Measurements from ENCODE around the gene MRPL38. TPM values are rescaled to one million over a fixed set of nuclear protein-coding genes. Genes with fewer than 3 reads are reported as not detected.
"Not testable (repeated sequence)": the region's sequence is repeated elsewhere in the genome, so short reads cannot be mapped to it uniquely, and the experiment has no call there.

MRPL38 gene
- total and polyA plus RNA-seq, 8 donors, result 40.6 to 95.8 (median 53.8) TPM

DNA sequence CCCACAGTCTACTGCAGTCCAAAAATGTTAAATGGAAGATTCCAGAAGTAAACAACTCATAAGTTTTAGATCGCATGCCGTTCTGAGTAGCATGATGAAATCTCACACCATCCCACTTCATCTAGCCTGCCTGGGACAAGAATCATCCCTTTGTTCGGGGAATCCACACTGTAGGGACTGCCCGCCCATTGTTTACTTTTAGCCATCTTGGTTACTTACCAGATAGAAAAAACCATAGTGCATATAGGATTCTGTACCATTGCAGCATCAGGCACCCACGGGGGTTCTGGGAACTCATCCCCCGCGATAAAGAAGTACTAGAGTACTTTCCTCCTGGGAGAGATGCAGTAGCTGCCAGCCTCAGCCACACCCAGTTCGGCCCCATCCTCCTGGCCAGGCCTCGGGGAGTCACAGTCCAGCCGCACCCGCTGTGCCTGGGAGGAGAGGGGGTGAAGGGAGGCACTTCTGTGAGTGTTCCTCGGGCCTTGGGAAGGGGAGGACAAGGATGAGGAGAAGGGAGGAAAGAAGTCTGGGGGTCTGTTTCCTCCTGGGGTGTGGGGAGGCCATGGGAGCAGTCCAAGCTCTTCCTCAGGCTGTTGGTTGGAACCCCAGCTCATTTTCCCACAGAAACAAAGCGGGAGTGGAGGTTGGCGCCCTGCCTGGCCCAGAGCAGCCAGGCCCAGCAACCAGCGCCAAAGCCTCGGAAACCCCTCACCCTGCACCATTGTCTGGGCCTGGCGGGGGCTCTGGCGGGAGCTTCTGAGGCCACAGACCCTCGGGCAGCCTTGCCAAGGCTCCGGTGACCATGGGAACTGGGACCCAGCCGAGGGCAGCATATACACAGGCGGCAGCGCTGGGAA is 35.2 kb downstream of the MRPL38 start:
- FAIRE-seq (no peak), DNase-seq (no peak), ATAC-seq (peak in 1 of 4 donors; percentile 8)
- peaks cover 0 to 11% (median 9%) of the 10 kb centered on the region in 3 donors for H3K4me1 ChIP-seq
- no peaks in the 10 kb centered on the region for H3K9me3 ChIP-seq
- intact Hi-C loops (cut with DNase I), result no loop called here
- no peaks in the 10 kb centered on the region for H3K36me3 ChIP-seq
- TF ChIP-seq, protein P1, sequence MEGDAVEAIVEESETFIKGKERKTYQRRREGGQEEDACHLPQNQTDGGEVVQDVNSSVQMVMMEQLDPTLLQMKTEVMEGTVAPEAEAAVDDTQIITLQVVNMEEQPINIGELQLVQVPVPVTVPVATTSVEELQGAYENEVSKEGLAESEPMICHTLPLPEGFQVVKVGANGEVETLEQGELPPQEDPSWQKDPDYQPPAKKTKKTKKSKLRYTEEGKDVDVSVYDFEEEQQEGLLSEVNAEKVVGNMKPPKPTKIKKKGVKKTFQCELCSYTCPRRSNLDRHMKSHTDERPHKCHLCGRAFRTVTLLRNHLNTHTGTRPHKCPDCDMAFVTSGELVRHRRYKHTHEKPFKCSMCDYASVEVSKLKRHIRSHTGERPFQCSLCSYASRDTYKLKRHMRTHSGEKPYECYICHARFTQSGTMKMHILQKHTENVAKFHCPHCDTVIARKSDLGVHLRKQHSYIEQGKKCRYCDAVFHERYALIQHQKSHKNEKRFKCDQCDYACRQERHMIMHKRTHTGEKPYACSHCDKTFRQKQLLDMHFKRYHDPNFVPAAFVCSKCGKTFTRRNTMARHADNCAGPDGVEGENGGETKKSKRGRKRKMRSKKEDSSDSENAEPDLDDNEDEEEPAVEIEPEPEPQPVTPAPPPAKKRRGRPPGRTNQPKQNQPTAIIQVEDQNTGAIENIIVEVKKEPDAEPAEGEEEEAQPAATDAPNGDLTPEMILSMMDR (IDR thresholded peaks at IDR 0.05), result no peak
- H3K4me3 ChIP-seq, result no peak overlapping the region
- peak overlapping the region in 1 of 4 donors; percentile 9 for H3K27ac ChIP-seq
- no peaks in the 10 kb centered on the region for H3K27me3 ChIP-seq
- 70 to 71% methylated on average over 23 of the region's 23 CpGs for WGBS, 2 donors

DNA sequence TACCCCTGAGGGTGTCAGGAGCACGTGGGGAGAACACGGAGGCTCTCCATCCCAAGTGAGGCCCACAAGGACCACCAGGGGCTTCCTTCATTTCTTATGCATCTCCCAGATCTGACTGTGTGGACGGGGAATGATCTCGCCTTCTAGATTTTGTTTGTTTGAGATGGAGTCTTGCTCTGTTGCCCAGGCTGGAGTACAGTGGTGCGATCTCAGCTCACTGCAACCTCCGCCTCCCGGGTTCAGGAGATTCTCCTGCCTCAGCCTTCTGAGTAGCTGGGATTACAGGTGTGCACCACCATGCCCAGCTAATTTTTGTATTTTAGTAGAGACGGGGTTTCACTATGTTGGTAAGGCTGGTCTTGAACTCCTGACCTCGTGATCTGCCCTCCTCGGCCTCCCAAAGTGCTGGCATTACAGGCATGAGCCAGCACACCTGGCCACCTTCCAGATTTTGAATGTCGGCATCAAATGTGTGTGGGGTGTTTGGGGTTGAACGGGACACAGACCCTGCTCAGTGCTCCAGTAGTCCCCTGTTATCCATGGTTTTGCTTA is 35.9 kb downstream of the MRPL38 start:
- H3K9me3 ChIP-seq; ATAC-seq; FAIRE-seq; H3K27ac ChIP-seq; intact Hi-C loops (cut with DNase I); DNase-seq; H3K4me3 ChIP-seq; H3K27me3 ChIP-seq; H3K36me3 ChIP-seq: not testable (repeated sequence)
- WGBS, 2 donors, result 81 to 84% methylated on average over 12 of the region's 12 CpGs
- peaks cover 0 to 11% (median 9%) of the 10 kb centered on the region in 3 donors for H3K4me1 ChIP-seq

DNA sequence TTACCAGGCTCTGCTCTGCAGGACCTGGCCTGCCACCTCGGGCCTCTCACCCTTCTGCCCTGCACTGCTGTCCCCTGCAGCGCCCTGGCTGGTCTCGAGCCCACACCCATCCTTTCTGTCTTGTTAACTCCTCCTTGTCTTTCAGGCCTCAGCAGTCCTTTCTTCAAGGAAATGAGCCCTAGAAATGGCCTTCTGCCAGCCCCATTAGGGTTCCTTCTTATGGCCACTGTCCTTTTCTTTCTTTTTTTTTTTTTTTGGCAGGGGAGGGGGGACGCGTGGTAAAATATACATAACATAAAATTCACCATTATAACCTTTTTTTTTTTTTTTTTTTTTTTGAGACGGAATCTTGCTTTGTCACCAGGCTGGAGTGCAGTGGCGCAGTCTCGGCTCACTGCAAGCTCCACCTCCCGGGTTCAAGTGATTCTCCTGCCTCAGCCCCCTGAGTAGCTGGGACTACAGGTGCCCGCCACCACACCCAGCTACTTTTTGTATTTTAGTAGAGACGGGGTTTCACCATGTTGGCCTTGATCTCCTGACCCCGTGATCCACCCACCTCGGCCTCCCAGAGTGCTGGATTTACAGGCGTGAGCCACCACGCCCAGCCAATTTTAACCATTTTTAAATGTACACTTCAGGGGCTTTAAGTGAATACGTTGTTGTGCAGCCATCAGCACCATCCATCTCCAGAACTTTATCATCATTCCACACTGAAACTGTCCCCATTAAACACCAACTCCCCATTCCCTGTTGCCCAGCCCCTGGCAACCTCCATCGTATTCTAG is 39.1 kb downstream of the MRPL38 start:
- DNase-seq; H3K27me3 ChIP-seq; ATAC-seq; H3K9me3 ChIP-seq; FAIRE-seq; intact Hi-C loops (cut with DNase I); H3K36me3 ChIP-seq; H3K27ac ChIP-seq; H3K4me3 ChIP-seq; H3K4me1 ChIP-seq: not testable (repeated sequence)
- WGBS, 2 donors, result 76 to 78% methylated on average over 14 to 16 of the region's 17 CpGs

DNA sequence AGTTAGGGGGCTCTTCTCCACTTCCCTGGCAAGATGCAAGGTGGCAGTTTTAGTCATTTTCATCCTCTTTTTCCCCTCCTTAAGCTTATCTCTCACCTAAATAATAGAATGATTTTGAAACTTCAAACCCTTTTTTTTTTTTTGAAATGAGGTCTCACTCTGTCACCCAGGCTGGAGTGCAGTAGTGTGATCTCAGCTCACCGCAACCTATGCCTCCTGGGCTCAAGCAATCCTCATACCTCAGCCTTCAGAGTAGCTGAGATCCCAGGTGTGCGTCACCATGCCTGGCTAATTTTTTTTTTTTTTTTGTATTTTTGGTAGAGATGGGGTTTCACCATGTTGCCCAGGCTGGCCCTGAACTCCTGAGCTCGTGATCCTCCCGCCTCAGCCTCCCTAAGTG is 39.8 kb downstream of the MRPL38 start:
- H3K27ac ChIP-seq; H3K9me3 ChIP-seq; H3K36me3 ChIP-seq; ATAC-seq; H3K4me1 ChIP-seq; H3K4me3 ChIP-seq; FAIRE-seq; intact Hi-C loops (cut with DNase I); DNase-seq; H3K27me3 ChIP-seq: not testable (repeated sequence)
- 84 to 93% methylated on average over 4 of the region's 4 CpGs for WGBS, 2 donors

DNA sequence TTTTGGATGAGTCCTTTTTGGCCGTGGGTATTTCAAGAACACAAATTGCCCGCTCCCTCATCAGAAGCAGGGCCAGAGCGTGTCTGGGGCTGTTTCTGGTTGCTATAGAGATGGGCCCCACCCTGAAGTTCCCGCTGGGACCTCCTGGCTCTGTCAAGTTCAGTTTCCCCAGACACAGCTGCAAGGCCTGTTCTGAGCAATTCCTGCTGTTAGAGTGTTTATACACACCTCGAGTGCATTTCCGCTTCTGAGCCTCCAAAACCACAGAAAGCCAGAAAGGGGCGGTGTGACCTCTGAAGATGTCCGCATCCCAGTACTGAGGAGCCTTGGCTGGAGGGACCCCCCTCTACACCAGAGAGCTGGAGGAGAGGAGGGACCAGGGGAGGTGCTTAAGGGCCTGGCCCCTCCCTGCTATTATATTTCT is 40.2 kb downstream of the MRPL38 start:
- no peaks in the 10 kb centered on the region for H3K27me3 ChIP-seq
- intact Hi-C loops (cut with DNase I), result no loop called here
- no peaks in the 10 kb centered on the region for H3K4me1 ChIP-seq
- peak overlapping the region in 1 of 4 donors; percentile 15 for H3K27ac ChIP-seq
- no peak overlapping the region for H3K4me3 ChIP-seq
- FAIRE-seq, result no peak
- H3K9me3 ChIP-seq, result no peaks in the 10 kb centered on the region
- TF ChIP-seq, protein P1 (IDR thresholded peaks at IDR 0.05), result no peak
- DNase-seq, result no peak
- WGBS, 2 donors, result 75 to 80% methylated on average over 8 of the region's 8 CpGs
- ATAC-seq, result peak in 3 of 4 donors; percentile 45 to 51 (median 51)
- no peaks in the 10 kb centered on the region for H3K36me3 ChIP-seq

DNA sequence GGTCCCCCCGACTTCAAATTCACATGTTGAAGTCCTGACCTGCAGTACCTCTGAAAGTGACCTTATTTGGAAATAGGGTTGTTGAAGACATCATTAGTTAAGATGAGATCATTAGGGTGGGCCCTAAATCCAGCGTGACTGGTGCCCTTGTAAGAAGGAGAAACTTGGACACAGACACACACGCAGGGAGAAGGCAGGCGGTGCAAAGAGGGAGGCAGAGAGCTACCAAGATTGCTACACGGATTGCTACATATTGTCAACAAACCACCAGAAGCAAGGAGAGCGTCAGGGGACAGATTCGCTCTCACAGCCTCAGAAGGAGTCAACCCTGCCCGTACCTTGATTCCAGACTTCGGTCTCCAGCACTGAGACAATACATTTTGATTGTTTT is 42.8 kb downstream of the MRPL38 start:
- Histone ChIP-seq H3K4me1 (no peaks in the 10 kb centered on the region), H3K9me3 (no peaks in the 10 kb centered on the region), H3K4me3 (no peak overlapping the region), H3K27me3 (no peaks in the 10 kb centered on the region), H3K27ac (no peak overlapping the region), H3K36me3 (no peaks in the 10 kb centered on the region)
- ATAC-seq (peak in 1 of 4 donors; percentile 7), DNase-seq (no peak), FAIRE-seq (no peak)
- 76 to 77% methylated on average over 9 of the region's 9 CpGs for WGBS, 2 donors
- TF ChIP-seq, protein P1 (IDR thresholded peaks at IDR 0.05), result no peak
- intact Hi-C loops (cut with DNase I), result no loop called here

DNA sequence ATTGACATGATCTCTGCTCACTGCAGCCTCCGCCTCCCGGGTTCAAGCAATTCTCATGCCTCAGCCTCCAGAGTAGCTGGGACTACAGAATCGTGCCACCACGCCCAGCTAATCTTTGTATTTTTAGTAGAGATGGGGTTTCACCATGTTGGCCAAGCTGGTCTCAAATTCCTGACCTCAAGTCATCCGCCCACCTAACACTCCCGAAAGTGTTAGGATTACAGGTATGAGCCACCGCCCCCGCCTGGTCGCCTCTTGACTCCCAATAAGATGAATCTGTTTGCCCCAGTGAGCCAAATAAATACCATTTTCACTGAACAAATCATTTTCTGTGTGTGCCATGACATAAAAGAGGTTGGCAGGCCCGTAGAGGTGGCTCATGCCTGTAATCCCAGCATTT is 45.3 kb downstream of the MRPL38 start:
- H3K4me3 ChIP-seq; H3K27me3 ChIP-seq; H3K4me1 ChIP-seq; ATAC-seq; FAIRE-seq; H3K9me3 ChIP-seq; intact Hi-C loops (cut with DNase I); DNase-seq; H3K36me3 ChIP-seq: not testable (repeated sequence)
- WGBS, 2 donors, result 84 to 88% methylated on average over 10 of the region's 10 CpGs
- H3K27ac ChIP-seq, result peak overlapping the region in 2 of 4 donors; percentile 62 to 72
